Measurements from ENCODE around the gene SORCS1. TPM values are rescaled to one million over a fixed set of nuclear protein-coding genes. Genes with fewer than 3 reads are reported as not detected.

The SORCS1 gene
- total RNA-seq, 4 donors from 2014 or later = 0.26 to 9.4 (median 3.8) TPM

GRCh38 chr10:106981452-106982075 is 182.9 kb downstream of the SORCS1 start:
- Histone ChIP-seq H3K36me3 (no peaks in the 10 kb centered on the region), H3K9me3 (no peaks in the 10 kb centered on the region), H3K27me3 (no peaks in the 10 kb centered on the region), H3K27ac (no peak overlapping the region), H3K4me3 (no peak overlapping the region), H3K4me1 (no peaks in the 10 kb centered on the region)
- no peak for DNase-seq
- TF ChIP-seq, protein P1, sequence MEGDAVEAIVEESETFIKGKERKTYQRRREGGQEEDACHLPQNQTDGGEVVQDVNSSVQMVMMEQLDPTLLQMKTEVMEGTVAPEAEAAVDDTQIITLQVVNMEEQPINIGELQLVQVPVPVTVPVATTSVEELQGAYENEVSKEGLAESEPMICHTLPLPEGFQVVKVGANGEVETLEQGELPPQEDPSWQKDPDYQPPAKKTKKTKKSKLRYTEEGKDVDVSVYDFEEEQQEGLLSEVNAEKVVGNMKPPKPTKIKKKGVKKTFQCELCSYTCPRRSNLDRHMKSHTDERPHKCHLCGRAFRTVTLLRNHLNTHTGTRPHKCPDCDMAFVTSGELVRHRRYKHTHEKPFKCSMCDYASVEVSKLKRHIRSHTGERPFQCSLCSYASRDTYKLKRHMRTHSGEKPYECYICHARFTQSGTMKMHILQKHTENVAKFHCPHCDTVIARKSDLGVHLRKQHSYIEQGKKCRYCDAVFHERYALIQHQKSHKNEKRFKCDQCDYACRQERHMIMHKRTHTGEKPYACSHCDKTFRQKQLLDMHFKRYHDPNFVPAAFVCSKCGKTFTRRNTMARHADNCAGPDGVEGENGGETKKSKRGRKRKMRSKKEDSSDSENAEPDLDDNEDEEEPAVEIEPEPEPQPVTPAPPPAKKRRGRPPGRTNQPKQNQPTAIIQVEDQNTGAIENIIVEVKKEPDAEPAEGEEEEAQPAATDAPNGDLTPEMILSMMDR (IDR thresholded peaks at IDR 0.05) = no peak
- TF ChIP-seq POLR2A (IDR thresholded peaks at IDR 0.05) = no peak
- intact Hi-C loops (cut with DNase I; ENCODE audit: low total_unique reads) = no loop called here

- no peaks in the 10 kb centered on the region for H3K4me1 ChIP-seq
- H3K27ac ChIP-seq = no peak overlapping the region
- no peaks in the 10 kb centered on the region for H3K27me3 ChIP-seq
- no peaks in the 10 kb centered on the region for H3K9me3 ChIP-seq
- no peak for TF ChIP-seq POLR2A (IDR thresholded peaks at IDR 0.05)
- TF ChIP-seq, protein P1 (IDR thresholded peaks at IDR 0.05) = peak in 1 of 4 experiments; percentile 25
- H3K36me3 ChIP-seq = no peaks in the 10 kb centered on the region
- DNase-seq = no peak
- no peak overlapping the region for H3K4me3 ChIP-seq
- intact Hi-C loops (cut with DNase I; ENCODE audit: low total_unique reads) = no loop called here
Observed at GRCh38 chr10:106980495-106981451, 183.7 kb downstream of the SORCS1 start.

GRCh38 chr10:106978756-106979155 is 185.8 kb downstream of the SORCS1 start:
- no peak for DNase-seq
- Histone ChIP-seq H3K36me3 (no peaks in the 10 kb centered on the region), H3K4me3 (no peak overlapping the region), H3K4me1 (no peaks in the 10 kb centered on the region), H3K27ac (no peak overlapping the region), H3K9me3 (no peaks in the 10 kb centered on the region), H3K27me3 (no peaks in the 10 kb centered on the region)
- TF ChIP-seq POLR2A (IDR thresholded peaks at IDR 0.05) = no peak
- TF ChIP-seq, protein P1 (IDR thresholded peaks at IDR 0.05) = no peak
- intact Hi-C loops (cut with DNase I; ENCODE audit: low total_unique reads) = no loop called here

- Histone ChIP-seq H3K27ac (no peak overlapping the region), H3K27me3 (no peaks in the 10 kb centered on the region), H3K36me3 (no peaks in the 10 kb centered on the region), H3K9me3 (no peaks in the 10 kb centered on the region), H3K4me1 (no peaks in the 10 kb centered on the region), H3K4me3 (no peak overlapping the region)
- TF ChIP-seq, protein P1 (IDR thresholded peaks at IDR 0.05) = no peak
- TF ChIP-seq POLR2A (IDR thresholded peaks at IDR 0.05) = no peak
- intact Hi-C loops (cut with DNase I; ENCODE audit: low total_unique reads) = no loop called here
- no peak for DNase-seq
Observed at GRCh38 chr10:106973716-106974115, 190.8 kb downstream of the SORCS1 start.

DNA sequence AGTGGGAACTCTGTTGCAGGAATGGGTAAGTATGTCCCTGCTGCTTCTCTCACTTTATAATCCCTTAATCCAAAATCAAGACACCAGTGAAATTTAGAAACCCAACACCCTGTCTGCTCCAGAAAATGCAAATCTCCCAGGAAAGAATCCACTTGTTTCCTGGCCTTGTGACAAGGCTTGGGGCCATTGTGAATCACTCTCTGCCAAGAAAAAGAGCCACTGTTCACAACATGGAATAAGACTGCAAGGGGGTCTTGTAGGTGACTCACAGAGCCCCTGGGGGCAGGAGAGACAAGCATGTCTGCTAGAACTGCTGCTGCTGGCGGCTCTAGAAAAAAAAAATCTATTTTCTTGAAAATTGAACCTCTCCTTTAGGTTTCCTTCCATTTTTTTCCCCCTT is 191.2 kb downstream of the SORCS1 start:
- H3K4me3 ChIP-seq = no peak overlapping the region
- H3K27ac ChIP-seq = no peak overlapping the region
- H3K4me1 ChIP-seq = no peaks in the 10 kb centered on the region
- TF ChIP-seq POLR2A (IDR thresholded peaks at IDR 0.05) = no peak
- TF ChIP-seq, protein P1 (IDR thresholded peaks at IDR 0.05) = no peak
- no peak for DNase-seq
- no peaks in the 10 kb centered on the region for H3K27me3 ChIP-seq
- no peaks in the 10 kb centered on the region for H3K36me3 ChIP-seq
- H3K9me3 ChIP-seq = no peaks in the 10 kb centered on the region
- intact Hi-C loops (cut with DNase I; ENCODE audit: low total_unique reads) = no loop called here
